SU-DHL-6 (cell line): ENCODE data around the gene COL4A1.

Source experiments
- EZH2phosphoT487 ChIP-seq: fragments of 200-600 bp; sonication (generic), shearing (Covaris generic); conservative IDR thresholded peaks from 2 replicates; pipeline ENCODE4 v1.6.1; 2018; ENCODE audit warnings: mild to moderate bottlenecking, antibody characterized with exemption, low read length, moderate library complexity, mixed read lengths
- TF ChIP-seq, protein P1 (sequence below): fragments of 200-600 bp; sonication (generic); IDR thresholded peaks from one replicate; pipeline ENCODE4 v1.5.1; 2017; ENCODE audit warnings: antibody characterized with exemption, mild to moderate bottlenecking, low read length, moderate library complexity; ENCODE audit not compliant: insufficient read depth, poor library complexity, severe bottlenecking

DNA sequence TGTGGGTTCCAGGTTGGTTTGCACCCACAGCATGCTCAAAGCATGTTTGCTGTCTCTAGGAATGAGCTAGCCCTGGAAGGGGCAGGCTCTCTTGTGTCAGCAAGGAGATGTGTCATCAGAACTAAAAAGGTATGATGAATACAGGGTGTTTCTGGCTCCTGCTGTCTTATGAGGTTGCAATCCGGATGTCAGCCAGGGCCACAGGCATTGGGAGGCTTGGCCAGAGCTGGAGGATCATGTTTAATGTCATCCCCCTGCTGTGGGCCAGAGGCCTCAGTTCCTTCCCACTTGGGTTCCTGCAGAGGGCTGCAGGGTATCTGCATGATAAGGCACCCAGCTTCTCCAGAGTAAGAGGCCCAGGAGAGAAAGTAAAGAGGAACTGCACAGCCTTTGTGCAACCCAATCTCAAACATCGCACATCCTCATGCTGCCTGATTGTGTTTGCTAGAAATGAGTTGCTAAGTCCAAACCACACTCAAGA, 193.6 kb downstream of the COL4A1 start:
- TF ChIP-seq, protein P1, sequence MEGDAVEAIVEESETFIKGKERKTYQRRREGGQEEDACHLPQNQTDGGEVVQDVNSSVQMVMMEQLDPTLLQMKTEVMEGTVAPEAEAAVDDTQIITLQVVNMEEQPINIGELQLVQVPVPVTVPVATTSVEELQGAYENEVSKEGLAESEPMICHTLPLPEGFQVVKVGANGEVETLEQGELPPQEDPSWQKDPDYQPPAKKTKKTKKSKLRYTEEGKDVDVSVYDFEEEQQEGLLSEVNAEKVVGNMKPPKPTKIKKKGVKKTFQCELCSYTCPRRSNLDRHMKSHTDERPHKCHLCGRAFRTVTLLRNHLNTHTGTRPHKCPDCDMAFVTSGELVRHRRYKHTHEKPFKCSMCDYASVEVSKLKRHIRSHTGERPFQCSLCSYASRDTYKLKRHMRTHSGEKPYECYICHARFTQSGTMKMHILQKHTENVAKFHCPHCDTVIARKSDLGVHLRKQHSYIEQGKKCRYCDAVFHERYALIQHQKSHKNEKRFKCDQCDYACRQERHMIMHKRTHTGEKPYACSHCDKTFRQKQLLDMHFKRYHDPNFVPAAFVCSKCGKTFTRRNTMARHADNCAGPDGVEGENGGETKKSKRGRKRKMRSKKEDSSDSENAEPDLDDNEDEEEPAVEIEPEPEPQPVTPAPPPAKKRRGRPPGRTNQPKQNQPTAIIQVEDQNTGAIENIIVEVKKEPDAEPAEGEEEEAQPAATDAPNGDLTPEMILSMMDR: no peak
- TF ChIP-seq EZH2phosphoT487: no peak
